Thyroid gland (tissue), 4 donors: ENCODE data around the gene AIP. TPM values are rescaled to one million over a fixed set of nuclear protein-coding genes. Genes with fewer than 3 reads are reported as not detected.

ENCODE experiments used
- DNase-seq, 2 donors: peaks; one replicate each; pipeline ENCODE4 v3.0.0-alpha.2; 2019
- H3K27ac ChIP-seq, 3 donors: fragments of 200-600 bp; sonication (generic); 1 replicate in 2 of 3; 2 replicates in 1 of 3; pipeline ENCODE4 v1.5.1; 2016 to 2019; ENCODE audit warnings: mild to moderate bottlenecking in 1 of 3, moderate library complexity in 1 of 3
- H3K27me3 ChIP-seq: fragments of 200-600 bp; sonication (generic); one replicate; pipeline ENCODE4 v1.5.1; 2019
- H3K36me3 ChIP-seq, 2 donors: fragments of 200-600 bp; sonication (generic); one replicate each; pipeline ENCODE4 v1.5.1; 2016 to 2019
- H3K4me1 ChIP-seq, 2 donors: fragments of 200-600 bp; sonication (generic); one replicate each; pipeline ENCODE4 v1.5.1; 2017 to 2019
- H3K4me3 ChIP-seq, 3 donors: fragments of 200-600 bp; sonication (generic); replicated peaks in 1 of 3; 1 replicate in 2 of 3; 2 replicates in 1 of 3; pipeline ENCODE4 v1.5.1; 2016; ENCODE audit warnings: mild to moderate bottlenecking in 1 of 3
- H3K9me3 ChIP-seq: fragments of 200-600 bp; sonication (generic); one replicate; pipeline ENCODE4 v1.5.1; 2017
- CTCF ChIP-seq, 6 experiments: fragments of 200-600 bp in 3 of 6; fragments of 450-650 bp in 3 of 6; sonication (generic) in 3 of 6; IDR thresholded peaks; one replicate each; pipeline ENCODE4 v1.5.1; 2016 to 2019; ENCODE audit warnings: antibody characterized with exemption in 6 of 6, mild to moderate bottlenecking in 2 of 6, inconsistent platforms in 1 of 6, moderate library complexity in 1 of 6
- POLR2A ChIP-seq, 2 donors: fragments of 450-650 bp; IDR thresholded peaks; one replicate each; pipeline ENCODE4 v1.6.1; 2017; ENCODE audit warnings: antibody characterized with exemption in 2 of 2, mild to moderate bottlenecking in 2 of 2, moderate library complexity in 1 of 2
- WGBS, 2 donors: methylation state at CpG; one replicate each; pipeline ENCODE4 v1.1.5; 2017; 5-methylcytosine and 5-hydroxymethylcytosine counted together
- intact Hi-C: fragments of 100-400 bp; cut with DNase I; formaldehyde crosslinking; loops from one replicate; pipeline ENCODE4 v1.15.1; 2023
- total RNA-seq, 4 donors: library from RNA; depleted of rRNA; stranded (reverse); fragments of >200 nt; gene quantifications; one replicate each; pipeline ENCODE4 v1.2.3, GENCODE V29; 2016

AIP gene
- total RNA-seq, 4 donors from 2014 or later = 58.2 to 100 (median 83.2) TPM

- DNase-seq = peak; percentile 55 to 56
- Histone ChIP-seq H3K36me3 (peaks cover 17 to 20% of the 10 kb centered on the region in 2 donors), H3K27me3 (no peaks in the 10 kb centered on the region), H3K9me3 (no peaks in the 10 kb centered on the region), H3K27ac (peak overlapping the region in 1 of 3 donors; percentile 24), H3K4me1 (peaks cover 10 to 36% of the 10 kb centered on the region in 2 donors), H3K4me3 (no peak overlapping the region)
- WGBS, 2 donors = 76 to 80% methylated on average over 26 to 29 of the region's 31 CpGs
- TF ChIP-seq CTCF (IDR thresholded peaks at IDR 0.05) (peak in 1 of 6 experiments; percentile 12), POLR2A (IDR thresholded peaks at IDR 0.05) (no peak)
- intact Hi-C loops = no loop called here
Measured at GRCh38 chr11:67439321-67440228, 43.3 kb upstream of the AIP start.

GRCh38 chr11:67440229-67441097 lies 42.4 kb upstream of the AIP start:
- H3K27ac ChIP-seq = peak overlapping the region in 1 of 3 donors; percentile 24
- H3K4me3 ChIP-seq = no peak overlapping the region
- peaks cover 11 to 12% of the 10 kb centered on the region in 2 donors for H3K36me3 ChIP-seq
- DNase-seq = no peak
- no peaks in the 10 kb centered on the region for H3K9me3 ChIP-seq
- WGBS, 2 donors = 79 to 85% methylated on average over 9 to 16 of the region's 17 CpGs
- peaks cover 10 to 37% of the 10 kb centered on the region in 2 donors for H3K4me1 ChIP-seq
- no peaks in the 10 kb centered on the region for H3K27me3 ChIP-seq
- TF ChIP-seq CTCF (IDR thresholded peaks at IDR 0.05) = no peak
- TF ChIP-seq POLR2A (IDR thresholded peaks at IDR 0.05) = no peak
- intact Hi-C loops = no loop called here

- no peaks in the 10 kb centered on the region for H3K27me3 ChIP-seq
- H3K4me3 ChIP-seq = no peak overlapping the region
- no peak for DNase-seq
- H3K27ac ChIP-seq = no peak overlapping the region
- 90 to 92% methylated on average over 19 to 20 of the region's 21 CpGs for WGBS, 2 donors
- H3K9me3 ChIP-seq = no peaks in the 10 kb centered on the region
- peaks cover 7 to 11% of the 10 kb centered on the region in 2 donors for H3K36me3 ChIP-seq
- peaks cover 10 to 37% of the 10 kb centered on the region in 2 donors for H3K4me1 ChIP-seq
- TF ChIP-seq POLR2A (IDR thresholded peaks at IDR 0.05) (no peak), CTCF (IDR thresholded peaks at IDR 0.05) (no peak)
- intact Hi-C loops = no loop called here
Measured at GRCh38 chr11:67441098-67441563, 41.7 kb upstream of the AIP start.

GRCh38 chr11:67441731-67442351 lies 41.0 kb upstream of the AIP start:
- WGBS, 2 donors = 89 to 97% methylated on average over 12 to 13 of the region's 28 CpGs
- no peak overlapping the region for H3K27ac ChIP-seq
- peaks cover 10 to 37% of the 10 kb centered on the region in 2 donors for H3K4me1 ChIP-seq
- H3K9me3 ChIP-seq = no peaks in the 10 kb centered on the region
- H3K27me3 ChIP-seq = no peaks in the 10 kb centered on the region
- no peak for TF ChIP-seq POLR2A (IDR thresholded peaks at IDR 0.05)
- no peak for TF ChIP-seq CTCF (IDR thresholded peaks at IDR 0.05)
- no peak for DNase-seq
- H3K4me3 ChIP-seq = no peak overlapping the region
- intact Hi-C loops = no loop called here
- H3K36me3 ChIP-seq = peaks cover 4 to 11% of the 10 kb centered on the region in 2 donors
